ENCODE data around the gene CCL14. TPM values are rescaled to one million over a fixed set of nuclear protein-coding genes. Genes with fewer than 3 reads are reported as not detected.

CCL14 gene
- not detected in 5 replicates for total RNA-seq (2022; extraction: Qiagen RNA extraction)

GRCh38 chr17:35986643-35987042, at the start of gene CCL14:
CCL14 (minus strand) TSS chr17:35986729; CDS start chr17:35986649, 80 bp downstream.

GRCh38 chr17:36017799-36018198, 31.3 kb upstream of the CCL14 start, which contains the start of gene CCL23:
CCL23 (minus strand) TSS chr17:36017972; CDS start chr17:36017897, 75 bp downstream.

GRCh38 chr17:36001110-36001771, 14.7 kb upstream of the CCL14 start, which contains the start of gene CCL15:
CCL15 (minus strand) TSS chr17:36001553; CDS start chr17:36001492, 61 bp downstream.

GRCh38 chr17:35981246-35981645, 5.3 kb downstream of the CCL14 start, which contains the start of gene CCL16:
CCL16 (minus strand) TSS chr17:35981497; CDS start chr17:35981420, 77 bp downstream.

GRCh38 chr17:35943537-35943936, 43.0 kb downstream of the CCL14 start, which contains the start of gene LYZL6:
LYZL6 (minus strand) TSS chr17:35943713; CDS start chr17:35939356, 4,357 bp downstream.

Other genes with a start within 250 kb of the CCL14 start
- 0.06 to 0.15 TPM (median 0.09 TPM) in 5 replicates for gene GAS2L2, start 233.5 kb downstream of the CCL14 start, total RNA-seq (2022; extraction: Qiagen RNA extraction)
- gene C17orf50, start 225.8 kb downstream of the CCL14 start, total RNA-seq (2022; extraction: Qiagen RNA extraction): 0.24 to 0.49 TPM (median 0.27 TPM) in 5 replicates
- gene MMP28, start 191.1 kb downstream of the CCL14 start, total RNA-seq (2022; extraction: Qiagen RNA extraction): 4.2 to 9.7 TPM (median 6.5 TPM) in 5 replicates
- gene TAF15, start 177.2 kb downstream of the CCL14 start, total RNA-seq (2022; extraction: Qiagen RNA extraction): 201 to 225 TPM (median 205 TPM) in 5 replicates
- gene HEATR9, start 117.8 kb downstream of the CCL14 start, total RNA-seq (2022; extraction: Qiagen RNA extraction): not detected in 5 replicates
- 0.92 to 1.9 TPM (median 1.4 TPM) in 5 replicates for gene CCL5, start 106.4 kb downstream of the CCL14 start, total RNA-seq (2022; extraction: Qiagen RNA extraction)
- 3.3 to 3.5 TPM (median 3.4 TPM) in 5 replicates for gene RDM1, start 56.0 kb downstream of the CCL14 start, total RNA-seq (2022; extraction: Qiagen RNA extraction)
- not detected in 5 replicates for gene LYZL6, start 43.0 kb downstream of the CCL14 start, total RNA-seq (2022; extraction: Qiagen RNA extraction)
- gene CCL16, start 5.2 kb downstream of the CCL14 start, total RNA-seq (2022; extraction: Qiagen RNA extraction): not detected in 5 replicates
- gene CCL15, start 14.8 kb upstream of the CCL14 start, total RNA-seq (2022; extraction: Qiagen RNA extraction): not detected in 5 replicates
- not detected in 5 replicates for gene CCL23, start 31.2 kb upstream of the CCL14 start, total RNA-seq (2022; extraction: Qiagen RNA extraction)
- gene CCL18, start 77.5 kb upstream of the CCL14 start, total RNA-seq (2022; extraction: Qiagen RNA extraction): not detected in 5 replicates
- not detected in 5 replicates for gene CCL3, start 103.4 kb upstream of the CCL14 start, total RNA-seq (2022; extraction: Qiagen RNA extraction)
- 0.15 TPM in 1 of 5 replicates, not detected in the others for gene CCL4, start 117.1 kb upstream of the CCL14 start, total RNA-seq (2022; extraction: Qiagen RNA extraction)
- gene TBC1D3B, start 189.9 kb upstream of the CCL14 start, total RNA-seq (2022; extraction: Qiagen RNA extraction): 2.4 to 5.3 TPM (median 2.9 TPM) in 5 replicates
- not detected in 5 replicates for gene CCL3L1, start 210.0 kb upstream of the CCL14 start, total RNA-seq (2022; extraction: Qiagen RNA extraction)
- not detected in 5 replicates for gene CCL4L2, start 224.3 kb upstream of the CCL14 start, total RNA-seq (2022; extraction: Qiagen RNA extraction)

Measured in A549 treated with CORT108297 at 1 μM for 4 hours (cell line).